ENCODE results near the gene SPON2.

Gene SPON2

DNA sequence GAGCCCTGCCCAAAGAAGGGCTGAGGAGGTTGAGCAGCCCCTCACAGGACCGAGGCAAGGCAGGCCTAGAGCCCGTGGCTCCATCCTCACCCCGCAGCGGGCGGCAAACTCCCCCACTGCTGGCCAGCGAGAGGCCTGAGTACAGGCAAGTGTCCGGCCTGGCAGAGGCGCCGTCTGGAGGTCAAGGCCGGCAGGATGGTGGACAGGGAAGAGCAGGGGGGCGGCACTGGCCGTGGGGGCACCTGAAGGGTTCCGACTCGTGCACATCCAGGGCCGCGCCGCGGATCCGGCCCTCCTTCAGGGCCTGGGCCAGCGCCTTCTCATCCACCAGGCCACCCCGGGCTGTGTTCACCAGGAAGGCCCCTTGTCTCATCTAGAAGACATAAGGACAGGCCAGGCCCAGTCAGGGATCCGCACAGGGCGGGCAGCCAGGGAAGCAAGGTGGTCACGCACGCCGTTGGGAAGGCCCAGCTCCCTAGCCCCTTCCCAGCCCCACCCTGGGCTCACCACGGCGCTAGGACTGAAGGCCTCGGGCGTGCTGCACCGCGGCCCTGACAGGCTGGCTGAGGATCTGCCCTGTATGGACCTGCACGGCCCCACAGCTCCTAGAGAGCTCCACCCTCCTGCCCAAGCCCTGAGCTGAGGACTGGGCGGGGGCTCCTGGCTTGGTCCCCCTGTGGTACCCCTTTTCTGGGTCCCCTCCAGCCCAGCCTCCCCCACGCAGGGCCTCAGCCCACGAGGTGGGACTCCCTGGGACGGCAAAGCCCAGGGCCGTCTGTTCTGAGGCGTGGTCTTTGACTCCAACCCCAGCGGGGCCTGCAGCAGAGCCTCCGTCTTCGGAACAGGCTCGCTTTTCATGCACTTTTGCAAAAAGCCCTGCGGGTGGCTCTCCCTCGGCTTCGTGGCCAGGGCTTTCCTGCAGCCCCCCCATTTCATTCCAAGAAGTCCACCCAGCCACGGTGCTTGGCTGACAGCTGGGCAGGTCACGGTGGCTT lies 42.0 kb upstream of the SPON2 start:
- TF ChIP-seq PPARA (CRISPR knock-in tag; IDR thresholded peaks at IDR 0.05; ENCODE audit: borderline replicate concordance) (no peak), ZC3H10 (CRISPR knock-in tag; IDR thresholded peaks at IDR 0.05) (no peak), GLIS3 (CRISPR knock-in tag; IDR thresholded peaks at IDR 0.05) (no peak), RARB (CRISPR knock-in tag; IDR thresholded peaks at IDR 0.05) (no peak), ZNF8 (CRISPR knock-in tag; IDR thresholded peaks at IDR 0.05) (no peak), ARNTL (CRISPR knock-in tag; IDR thresholded peaks at IDR 0.05; ENCODE audit: borderline replicate concordance, low read depth) (no peak), TOX (CRISPR knock-in tag; IDR thresholded peaks at IDR 0.05; ENCODE audit: borderline replicate concordance) (no peak), OSR1 (CRISPR knock-in tag; IDR thresholded peaks at IDR 0.05) (no peak), ISL1 (CRISPR knock-in tag; IDR thresholded peaks at IDR 0.05) (no peak), ZNF70 (CRISPR knock-in tag; IDR thresholded peaks at IDR 0.05) (no peak)
- TF ChIP-seq, protein P1, sequence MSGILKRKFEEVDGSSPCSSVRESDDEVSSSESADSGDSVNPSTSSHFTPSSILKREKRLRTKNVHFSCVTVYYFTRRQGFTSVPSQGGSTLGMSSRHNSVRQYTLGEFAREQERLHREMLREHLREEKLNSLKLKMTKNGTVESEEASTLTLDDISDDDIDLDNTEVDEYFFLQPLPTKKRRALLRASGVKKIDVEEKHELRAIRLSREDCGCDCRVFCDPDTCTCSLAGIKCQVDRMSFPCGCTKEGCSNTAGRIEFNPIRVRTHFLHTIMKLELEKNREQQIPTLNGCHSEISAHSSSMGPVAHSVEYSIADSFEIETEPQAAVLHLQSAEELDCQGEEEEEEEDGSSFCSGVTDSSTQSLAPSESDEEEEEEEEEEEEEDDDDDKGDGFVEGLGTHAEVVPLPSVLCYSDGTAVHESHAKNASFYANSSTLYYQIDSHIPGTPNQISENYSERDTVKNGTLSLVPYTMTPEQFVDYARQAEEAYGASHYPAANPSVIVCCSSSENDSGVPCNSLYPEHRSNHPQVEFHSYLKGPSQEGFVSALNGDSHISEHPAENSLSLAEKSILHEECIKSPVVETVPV (CRISPR knock-in tag; IDR thresholded peaks at IDR 0.05): no peak

DNA sequence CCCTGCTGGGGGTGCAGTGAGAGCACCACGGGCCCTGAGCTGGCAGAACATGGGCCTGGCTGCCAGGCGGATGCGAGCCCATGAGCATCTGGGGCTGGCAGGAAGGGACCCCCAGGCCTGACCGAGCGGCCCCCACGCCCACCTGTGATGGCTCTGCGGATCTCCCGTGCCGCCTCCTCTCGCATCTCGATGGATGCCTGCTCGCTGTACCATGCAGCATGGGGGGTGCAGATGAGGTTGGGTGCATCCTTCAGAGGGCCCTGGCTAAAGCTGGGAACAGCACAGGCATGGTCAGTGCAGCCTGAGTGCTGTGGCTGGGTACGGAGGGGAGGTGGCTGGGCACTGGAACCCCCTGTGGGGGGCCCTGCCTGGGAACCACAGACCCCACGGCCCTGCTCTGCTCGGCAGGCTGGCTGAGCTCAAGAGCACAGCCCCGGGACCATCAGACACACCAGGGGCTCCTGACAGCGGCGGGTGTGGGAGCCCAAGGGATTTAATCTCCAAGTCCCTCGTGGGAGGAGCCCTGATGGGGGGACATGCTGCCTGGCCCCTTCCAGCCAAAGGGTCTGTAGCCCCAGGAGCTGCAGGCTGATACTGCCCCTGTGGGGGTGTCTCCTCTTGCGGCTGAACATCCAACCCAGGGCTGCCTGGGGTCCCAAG lies 41.1 kb upstream of the SPON2 start:
- TF ChIP-seq, protein P2, sequence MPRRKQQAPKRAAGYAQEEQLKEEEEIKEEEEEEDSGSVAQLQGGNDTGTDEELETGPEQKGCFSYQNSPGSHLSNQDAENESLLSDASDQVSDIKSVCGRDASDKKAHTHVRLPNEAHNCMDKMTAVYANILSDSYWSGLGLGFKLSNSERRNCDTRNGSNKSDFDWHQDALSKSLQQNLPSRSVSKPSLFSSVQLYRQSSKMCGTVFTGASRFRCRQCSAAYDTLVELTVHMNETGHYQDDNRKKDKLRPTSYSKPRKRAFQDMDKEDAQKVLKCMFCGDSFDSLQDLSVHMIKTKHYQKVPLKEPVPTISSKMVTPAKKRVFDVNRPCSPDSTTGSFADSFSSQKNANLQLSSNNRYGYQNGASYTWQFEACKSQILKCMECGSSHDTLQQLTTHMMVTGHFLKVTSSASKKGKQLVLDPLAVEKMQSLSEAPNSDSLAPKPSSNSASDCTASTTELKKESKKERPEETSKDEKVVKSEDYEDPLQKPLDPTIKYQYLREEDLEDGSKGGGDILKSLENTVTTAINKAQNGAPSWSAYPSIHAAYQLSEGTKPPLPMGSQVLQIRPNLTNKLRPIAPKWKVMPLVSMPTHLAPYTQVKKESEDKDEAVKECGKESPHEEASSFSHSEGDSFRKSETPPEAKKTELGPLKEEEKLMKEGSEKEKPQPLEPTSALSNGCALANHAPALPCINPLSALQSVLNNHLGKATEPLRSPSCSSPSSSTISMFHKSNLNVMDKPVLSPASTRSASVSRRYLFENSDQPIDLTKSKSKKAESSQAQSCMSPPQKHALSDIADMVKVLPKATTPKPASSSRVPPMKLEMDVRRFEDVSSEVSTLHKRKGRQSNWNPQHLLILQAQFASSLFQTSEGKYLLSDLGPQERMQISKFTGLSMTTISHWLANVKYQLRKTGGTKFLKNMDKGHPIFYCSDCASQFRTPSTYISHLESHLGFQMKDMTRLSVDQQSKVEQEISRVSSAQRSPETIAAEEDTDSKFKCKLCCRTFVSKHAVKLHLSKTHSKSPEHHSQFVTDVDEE (CRISPR knock-in tag; IDR thresholded peaks at IDR 0.05): no peak
- TF ChIP-seq ZNF70 (CRISPR knock-in tag; IDR thresholded peaks at IDR 0.05) (no peak), ZFP30 (CRISPR knock-in tag; IDR thresholded peaks at IDR 0.05) (no peak), TOX (CRISPR knock-in tag; IDR thresholded peaks at IDR 0.05; ENCODE audit: borderline replicate concordance) (no peak)
- ATAC-seq: no peak

More for the DNA sequence above, 42.0 kb upstream of the SPON2 start:
- ATAC-seq: no peak

DNA sequence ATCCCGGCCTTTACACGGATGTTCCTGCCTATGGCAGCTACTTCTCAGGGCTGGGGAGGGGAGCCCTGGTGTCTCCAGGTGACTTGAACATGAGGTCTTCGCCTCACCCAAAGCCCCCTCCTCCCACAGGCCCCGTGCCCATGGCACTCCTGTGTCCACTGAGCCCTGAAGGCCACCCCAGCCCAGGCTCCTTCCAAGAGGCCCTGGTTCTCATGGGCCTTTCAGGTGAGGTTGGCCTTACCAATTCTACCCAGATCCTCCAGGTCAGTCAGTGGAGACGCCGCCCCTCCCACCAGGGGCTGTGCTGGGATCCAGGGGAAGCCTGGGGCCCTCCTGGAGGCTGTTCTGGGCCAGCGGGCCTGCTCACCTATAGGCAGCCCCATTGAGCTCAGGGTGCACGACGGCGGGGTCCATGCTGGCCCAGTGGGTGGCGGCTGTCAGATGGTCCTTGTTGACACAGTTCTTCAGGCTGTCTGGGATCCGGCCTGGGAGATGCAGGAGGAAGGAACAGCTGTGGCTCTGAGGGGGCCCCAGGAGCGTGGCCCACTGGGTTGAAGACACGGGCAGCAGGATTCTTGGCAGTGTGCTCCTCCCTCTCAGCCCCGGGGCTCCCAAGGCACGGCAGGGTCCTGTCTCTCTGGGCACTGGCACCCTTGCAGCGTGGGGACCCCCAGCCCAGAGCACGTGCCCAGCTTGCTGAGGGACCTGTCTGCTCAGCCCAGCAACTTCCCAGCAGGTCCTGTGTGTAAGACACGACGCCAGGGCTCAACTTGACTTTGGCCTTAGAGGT lies 40.4 kb upstream of the SPON2 start:
- ATAC-seq: no peak
- TF ChIP-seq ZNF8 (CRISPR knock-in tag; IDR thresholded peaks at IDR 0.05): no peak

DNA sequence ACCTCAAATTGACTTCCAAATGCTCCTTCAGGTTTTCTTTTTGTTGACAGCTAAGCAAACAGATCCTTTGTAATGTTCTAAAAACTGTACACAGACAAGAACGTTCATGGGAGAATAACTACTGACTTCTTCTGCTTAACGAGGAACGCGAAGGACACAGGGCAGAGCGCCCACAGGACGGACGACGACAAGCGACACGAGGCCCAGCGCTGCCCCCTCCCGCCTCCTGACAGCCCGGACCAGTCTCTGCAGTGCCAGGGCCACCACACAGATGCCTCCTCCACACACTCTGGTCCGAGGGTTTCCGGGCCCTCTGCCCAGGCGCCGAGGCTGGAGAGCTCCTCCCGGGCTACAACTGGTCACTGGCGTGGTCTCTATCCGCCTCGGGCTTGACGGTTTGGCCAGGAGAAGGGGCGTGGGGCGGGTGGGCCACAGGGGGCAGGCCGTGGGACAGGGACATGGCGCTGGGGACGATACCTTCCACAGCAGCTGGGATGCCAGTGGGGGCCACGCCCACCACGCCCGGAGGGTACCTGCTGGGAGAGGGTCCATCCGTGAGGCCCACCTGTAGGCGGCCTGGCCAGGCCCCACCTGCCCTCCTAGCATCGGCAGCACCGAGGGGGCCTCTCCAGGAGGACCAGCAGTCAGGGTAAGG lies 39.6 kb upstream of the SPON2 start:
- no peak for ATAC-seq
- TF ChIP-seq ESRRG (CRISPR knock-in tag; IDR thresholded peaks at IDR 0.05) (no peak), ZNF8 (CRISPR knock-in tag; IDR thresholded peaks at IDR 0.05) (no peak), PPARA (CRISPR knock-in tag; IDR thresholded peaks at IDR 0.05; ENCODE audit: borderline replicate concordance) (no peak), CSDC2 (CRISPR knock-in tag; IDR thresholded peaks at IDR 0.05) (no peak), ZNF70 (CRISPR knock-in tag; IDR thresholded peaks at IDR 0.05) (no peak), ARNTL (CRISPR knock-in tag; IDR thresholded peaks at IDR 0.05; ENCODE audit: borderline replicate concordance, low read depth) (no peak), BACH2 (CRISPR knock-in tag; IDR thresholded peaks at IDR 0.05; ENCODE audit: borderline replicate concordance) (no peak), SNAI2 (CRISPR knock-in tag; IDR thresholded peaks at IDR 0.05) (no peak), OSR1 (CRISPR knock-in tag; IDR thresholded peaks at IDR 0.05) (no peak)
- TF ChIP-seq, protein P3, sequence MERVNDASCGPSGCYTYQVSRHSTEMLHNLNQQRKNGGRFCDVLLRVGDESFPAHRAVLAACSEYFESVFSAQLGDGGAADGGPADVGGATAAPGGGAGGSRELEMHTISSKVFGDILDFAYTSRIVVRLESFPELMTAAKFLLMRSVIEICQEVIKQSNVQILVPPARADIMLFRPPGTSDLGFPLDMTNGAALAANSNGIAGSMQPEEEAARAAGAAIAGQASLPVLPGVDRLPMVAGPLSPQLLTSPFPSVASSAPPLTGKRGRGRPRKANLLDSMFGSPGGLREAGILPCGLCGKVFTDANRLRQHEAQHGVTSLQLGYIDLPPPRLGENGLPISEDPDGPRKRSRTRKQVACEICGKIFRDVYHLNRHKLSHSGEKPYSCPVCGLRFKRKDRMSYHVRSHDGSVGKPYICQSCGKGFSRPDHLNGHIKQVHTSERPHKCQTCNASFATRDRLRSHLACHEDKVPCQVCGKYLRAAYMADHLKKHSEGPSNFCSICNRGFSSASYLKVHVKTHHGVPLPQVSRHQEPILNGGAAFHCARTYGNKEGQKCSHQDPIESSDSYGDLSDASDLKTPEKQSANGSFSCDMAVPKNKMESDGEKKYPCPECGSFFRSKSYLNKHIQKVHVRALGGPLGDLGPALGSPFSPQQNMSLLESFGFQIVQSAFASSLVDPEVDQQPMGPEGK (CRISPR knock-in tag; IDR thresholded peaks at IDR 0.05; ENCODE audit: borderline replicate concordance): no peak
- TF ChIP-seq, protein P1 (CRISPR knock-in tag; IDR thresholded peaks at IDR 0.05): no peak
- TF ChIP-seq, protein P2 (CRISPR knock-in tag; IDR thresholded peaks at IDR 0.05): no peak
